Right kidney (tissue), 1 donor: ENCODE data around the gene SREK1IP1.

Experiments
- DNase-seq: peaks from one replicate; pipeline ENCODE4 v3.0.0-alpha.2; 2016

Gene SREK1IP1

GRCh38 chr5:64688391-64688790 lies 80.1 kb downstream of the SREK1IP1 start:
- DNase-seq = no peak

GRCh38 chr5:64685866-64686265 lies 82.6 kb downstream of the SREK1IP1 start:
- DNase-seq = no peak

GRCh38 chr5:64682608-64683007 lies 85.9 kb downstream of the SREK1IP1 start:
- DNase-seq = no peak

GRCh38 chr5:64680289-64680688 lies 88.2 kb downstream of the SREK1IP1 start:
- no peak for DNase-seq

GRCh38 chr5:64678374-64678773 lies 90.1 kb downstream of the SREK1IP1 start:
- no peak for DNase-seq

- DNase-seq = no peak
Observed at GRCh38 chr5:64671678-64672077, 96.8 kb downstream of the SREK1IP1 start.

- no peak for DNase-seq
Observed at GRCh38 chr5:64670277-64670676, 98.2 kb downstream of the SREK1IP1 start.
